ENCODE results near the gene BUD23. TPM values are rescaled to one million over a fixed set of nuclear protein-coding genes. Genes with fewer than 3 reads are reported as not detected.

BUD23 gene
- total and polyA plus RNA-seq, 2 experiments from 2014 or later: 36.2 to 98.5 TPM

GRCh38 chr7:73702665-73703064, 19.3 kb downstream of the BUD23 start:
- no peak overlapping the region for H3K27ac ChIP-seq
- in situ Hi-C loops (cut with MboI): no loop called here
- TF ChIP-seq EZH2phosphoT487 (IDR thresholded peaks at IDR 0.05; ENCODE audit: insufficient read depth, low read depth): no peak
- no peak for TF ChIP-seq EZH2 (IDR thresholded peaks at IDR 0.05; ENCODE audit: insufficient read depth, poor library complexity, severe bottlenecking)
- H3K36me3 ChIP-seq (ENCODE audit: low read depth): peaks cover 10% of the 10 kb centered on the region; the same call in 1 of the 2 replicates
- DNase-seq: no peak
- no peak overlapping the region for H3K4me3 ChIP-seq
- H3K4me1 ChIP-seq (ENCODE audit: insufficient read depth): no peaks in the 10 kb centered on the region
- no peak overlapping the region for H3K4me2 ChIP-seq (ENCODE audit: unreplicated experiment)
- H3K27me3 ChIP-seq (replicated peaks; ENCODE audit: insufficient read depth): no peaks in the 10 kb centered on the region
- WGBS, 2 experiments (ENCODE audit: low coverage in 1 of 2, low lambda C conversion rate in 2 of 2, missing lambda C conversion rate in 2 of 2): 97% methylated on average over 16 to 18 of the region's 18 CpGs
- no peaks in the 10 kb centered on the region for H3K9me2 ChIP-seq (ENCODE audit: insufficient read depth)
- H4K20me1 ChIP-seq (ENCODE audit: insufficient read depth): no peaks in the 10 kb centered on the region
- peaks cover 12% of the 10 kb centered on the region for H3K79me2 ChIP-seq (ENCODE audit: insufficient read depth)
- H2AFZ ChIP-seq: no peak overlapping the region
- H3F3A ChIP-seq (ENCODE audit: insufficient read depth): 0 out of 2 replicates have a peak, but pooled peaks cover 6% of the 10 kb centered on the region
- no peaks in the 10 kb centered on the region for H3K9me3 ChIP-seq (ENCODE audit: low read depth)
- no peak overlapping the region for H3K9ac ChIP-seq

- no peak overlapping the region for H3K27ac ChIP-seq
- H3K9me3 ChIP-seq (ENCODE audit: low read depth): no peaks in the 10 kb centered on the region
- no peaks in the 10 kb centered on the region for H3K27me3 ChIP-seq (replicated peaks; ENCODE audit: insufficient read depth)
- WGBS, 2 experiments (ENCODE audit: low coverage in 1 of 2, low lambda C conversion rate in 2 of 2, missing lambda C conversion rate in 2 of 2): 88 to 89% methylated on average over 13 of the region's 13 CpGs
- H3K4me1 ChIP-seq (ENCODE audit: insufficient read depth): no peaks in the 10 kb centered on the region
- no peak overlapping the region for H3K4me3 ChIP-seq
- no peaks in the 10 kb centered on the region for H3K9me2 ChIP-seq (ENCODE audit: insufficient read depth)
- TF ChIP-seq EZH2phosphoT487 (IDR thresholded peaks at IDR 0.05; ENCODE audit: insufficient read depth, low read depth) (no peak), EZH2 (IDR thresholded peaks at IDR 0.05; ENCODE audit: insufficient read depth, poor library complexity, severe bottlenecking) (no peak)
- H3K36me3 ChIP-seq (ENCODE audit: low read depth): peaks cover 8% of the 10 kb centered on the region; the same call in 1 of the 2 replicates
- in situ Hi-C loops (cut with MboI): no loop called here
- peaks cover 17% of the 10 kb centered on the region for H3K79me2 ChIP-seq (ENCODE audit: insufficient read depth)
- no peak overlapping the region for H3K4me2 ChIP-seq (ENCODE audit: unreplicated experiment)
- 0 out of 2 replicates have a peak, but pooled peaks cover under 1% of the 10 kb centered on the region for H3F3A ChIP-seq (ENCODE audit: insufficient read depth)
- DNase-seq: no peak
- H2AFZ ChIP-seq: no peak overlapping the region
- no peak overlapping the region for H3K9ac ChIP-seq
- H4K20me1 ChIP-seq (ENCODE audit: insufficient read depth): no peaks in the 10 kb centered on the region
Measured at GRCh38 chr7:73703225-73703624, 19.8 kb downstream of the BUD23 start.

GRCh38 chr7:73703757-73704639, 20.6 kb downstream of the BUD23 start:
- 66 to 81% methylated on average over 24 to 30 of the region's 45 CpGs for WGBS, 2 experiments (ENCODE audit: low coverage in 1 of 2, low lambda C conversion rate in 2 of 2, missing lambda C conversion rate in 2 of 2)
- no peaks in the 10 kb centered on the region for H3K9me3 ChIP-seq (ENCODE audit: low read depth)
- TF ChIP-seq EZH2 (IDR thresholded peaks at IDR 0.05; ENCODE audit: insufficient read depth, poor library complexity, severe bottlenecking): no peak
- no peak overlapping the region for H2AFZ ChIP-seq
- H3K4me2 ChIP-seq (ENCODE audit: unreplicated experiment): no peak overlapping the region
- H3K36me3 ChIP-seq (ENCODE audit: low read depth): peaks cover 8% of the 10 kb centered on the region; the same call in 1 of the 2 replicates
- no peaks in the 10 kb centered on the region for H3K27me3 ChIP-seq (replicated peaks; ENCODE audit: insufficient read depth)
- DNase-seq: peak; percentile 52
- H3K9ac ChIP-seq: no peak overlapping the region
- no peaks in the 10 kb centered on the region for H4K20me1 ChIP-seq (ENCODE audit: insufficient read depth)
- H3K79me2 ChIP-seq (ENCODE audit: insufficient read depth): peaks cover 25% of the 10 kb centered on the region
- no peaks in the 10 kb centered on the region for H3K4me1 ChIP-seq (ENCODE audit: insufficient read depth)
- H3K4me3 ChIP-seq: no peak overlapping the region
- no peaks in the 10 kb centered on the region for H3F3A ChIP-seq (ENCODE audit: insufficient read depth)
- no peaks in the 10 kb centered on the region for H3K9me2 ChIP-seq (ENCODE audit: insufficient read depth)
- in situ Hi-C loops (cut with MboI): no loop called here
- H3K27ac ChIP-seq: no peak overlapping the region

GRCh38 chr7:73704640-73705550, 21.5 kb downstream of the BUD23 start:
- Histone ChIP-seq H3K4me2 (ENCODE audit: unreplicated experiment) (no peak overlapping the region), H3K9me3 (ENCODE audit: low read depth) (no peaks in the 10 kb centered on the region), H4K20me1 (ENCODE audit: insufficient read depth) (no peaks in the 10 kb centered on the region), H2AFZ (no peak overlapping the region), H3K27me3 (replicated peaks; ENCODE audit: insufficient read depth) (no peaks in the 10 kb centered on the region), H3K4me3 (no peak overlapping the region), H3F3A (ENCODE audit: insufficient read depth) (no peaks in the 10 kb centered on the region), H3K79me2 (ENCODE audit: insufficient read depth) (peaks cover 34% of the 10 kb centered on the region), H3K9ac (no peak overlapping the region), H3K4me1 (ENCODE audit: insufficient read depth) (no peaks in the 10 kb centered on the region), H3K27ac (no peak overlapping the region), H3K9me2 (ENCODE audit: insufficient read depth) (no peaks in the 10 kb centered on the region), H3K36me3 (ENCODE audit: low read depth) (peaks cover 8% of the 10 kb centered on the region; the same call in 1 of the 2 replicates)
- 80 to 82% methylated on average over 20 to 23 of the region's 23 CpGs for WGBS, 2 experiments (ENCODE audit: low coverage in 1 of 2, low lambda C conversion rate in 2 of 2, missing lambda C conversion rate in 2 of 2)
- DNase-seq: no peak
- TF ChIP-seq EZH2phosphoT487 (IDR thresholded peaks at IDR 0.05; ENCODE audit: insufficient read depth, low read depth) (no peak), EZH2 (IDR thresholded peaks at IDR 0.05; ENCODE audit: insufficient read depth, poor library complexity, severe bottlenecking) (no peak)
- in situ Hi-C loops (cut with MboI): no loop called here

Data from GM23248 (cell line).